Kasumi-1 (cell line): ENCODE results near the gene CFAP77.

Experiments
- DNase-seq, 2 experiments: peaks; one replicate each; lab custom pipeline; 2025; lab: John Stamatoyannopoulos, UW

The CFAP77 gene

DNA sequence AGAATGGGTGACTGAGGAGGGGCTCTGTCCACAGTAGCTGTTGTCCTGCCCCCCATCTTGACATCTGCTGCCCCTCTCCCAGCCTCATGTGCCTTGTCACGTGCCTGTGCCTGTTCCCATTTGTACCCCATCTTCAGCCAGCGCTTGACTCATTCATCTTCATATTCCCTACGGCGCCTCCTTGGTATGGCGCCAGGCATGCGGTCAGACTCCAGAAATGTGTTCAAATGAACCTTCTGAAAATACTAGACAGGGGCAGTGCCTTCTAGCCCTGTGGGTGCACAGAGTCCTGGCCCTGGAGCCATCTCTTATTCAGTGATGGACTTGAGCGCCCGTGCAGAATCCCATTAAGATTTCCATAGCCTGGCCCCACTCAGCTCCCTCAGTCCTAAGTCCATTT lies 46.2 kb downstream of the CFAP77 start:
- no peak for DNase-seq

DNA sequence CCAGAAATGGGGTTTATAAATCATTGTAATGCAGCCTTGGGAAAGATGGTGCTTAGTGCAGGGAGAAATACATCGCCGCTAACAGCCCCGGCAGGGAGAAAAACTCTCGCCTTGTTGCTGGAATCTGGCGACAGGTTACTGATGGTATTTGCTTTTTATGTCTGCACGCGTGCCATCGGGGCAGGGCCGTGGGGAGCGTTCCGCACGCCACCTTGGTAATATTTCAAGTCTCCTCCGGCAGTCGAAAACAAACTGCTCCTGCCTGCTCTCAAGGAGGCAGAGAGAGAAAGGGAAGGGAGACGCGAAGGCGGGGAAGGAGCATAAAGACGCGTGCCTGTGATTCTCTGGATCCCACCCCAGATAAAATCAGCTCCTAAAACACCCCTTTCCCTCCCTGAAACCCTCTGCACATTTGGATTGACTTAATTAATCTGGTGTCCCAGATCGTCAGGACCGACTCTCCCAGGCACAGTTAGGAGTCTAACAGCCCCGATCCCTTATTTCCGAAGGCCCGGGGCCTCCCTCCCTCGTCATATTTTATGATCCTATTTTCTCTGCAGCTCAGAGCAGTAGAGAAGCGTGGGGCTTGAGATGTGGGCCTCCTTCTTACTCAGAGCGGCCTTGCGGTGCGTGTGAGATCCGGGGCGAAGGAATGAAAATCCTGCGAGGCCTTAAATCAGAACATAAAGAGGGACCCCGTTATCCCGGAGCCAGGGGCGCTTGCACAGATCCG lies 47.7 kb downstream of the CFAP77 start:
- DNase-seq, result no peak

DNA sequence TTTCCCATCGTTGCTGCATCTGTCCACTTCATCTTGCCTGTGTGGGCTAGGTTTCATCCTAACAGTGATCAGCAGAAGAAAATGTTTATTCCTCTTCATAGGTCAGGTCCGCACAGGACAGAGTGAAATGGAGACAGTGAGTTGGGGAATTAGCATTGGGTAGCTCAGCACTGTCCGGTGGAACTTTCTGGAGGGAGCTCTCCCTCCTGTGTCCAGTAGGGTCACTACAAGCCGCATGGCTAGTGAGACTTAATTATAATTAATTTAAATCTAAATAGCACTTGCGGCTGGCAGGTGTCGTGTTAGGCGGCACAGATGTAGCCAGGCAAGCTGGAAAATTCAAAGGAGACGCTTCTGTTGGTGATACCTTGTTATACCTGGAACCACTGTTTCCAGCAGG lies 48.4 kb downstream of the CFAP77 start:
- no peak for DNase-seq

GRCh38 chr9:132459661-132460060 lies 49.6 kb downstream of the CFAP77 start:
- no peak for DNase-seq

- no peak for DNase-seq
Observed at GRCh38 chr9:132460240-132460639, 50.2 kb downstream of the CFAP77 start.

DNA sequence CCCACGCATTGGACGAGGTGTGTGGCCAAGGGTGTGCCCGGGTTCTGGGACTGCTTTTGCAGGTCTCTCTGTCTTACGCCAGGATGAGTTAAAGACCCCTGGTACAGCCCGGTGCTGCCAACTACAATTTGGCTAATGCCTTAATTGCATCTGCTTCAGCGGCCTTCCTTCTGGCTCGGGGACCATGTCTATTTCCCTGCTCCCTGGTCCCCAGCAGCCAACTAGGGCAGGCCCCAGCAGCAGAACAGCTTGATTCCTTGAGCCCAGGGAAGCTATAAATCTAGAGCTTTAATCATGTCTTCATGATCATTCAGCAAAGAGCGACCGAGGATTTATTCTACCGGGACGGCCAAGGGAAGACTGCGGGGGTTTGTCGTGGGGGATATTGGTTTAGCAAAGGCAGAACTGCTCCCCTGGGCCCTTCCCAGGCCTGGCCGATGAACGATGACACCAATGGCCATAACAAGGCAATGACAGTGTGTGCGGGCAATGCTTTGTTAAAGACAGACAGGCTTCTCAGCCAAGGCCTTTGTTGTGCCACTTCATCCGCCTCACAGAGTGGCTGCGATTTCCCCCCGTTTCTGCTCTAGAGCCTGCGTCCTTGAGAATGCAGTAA lies 51.4 kb downstream of the CFAP77 start:
- no peak for DNase-seq

DNA sequence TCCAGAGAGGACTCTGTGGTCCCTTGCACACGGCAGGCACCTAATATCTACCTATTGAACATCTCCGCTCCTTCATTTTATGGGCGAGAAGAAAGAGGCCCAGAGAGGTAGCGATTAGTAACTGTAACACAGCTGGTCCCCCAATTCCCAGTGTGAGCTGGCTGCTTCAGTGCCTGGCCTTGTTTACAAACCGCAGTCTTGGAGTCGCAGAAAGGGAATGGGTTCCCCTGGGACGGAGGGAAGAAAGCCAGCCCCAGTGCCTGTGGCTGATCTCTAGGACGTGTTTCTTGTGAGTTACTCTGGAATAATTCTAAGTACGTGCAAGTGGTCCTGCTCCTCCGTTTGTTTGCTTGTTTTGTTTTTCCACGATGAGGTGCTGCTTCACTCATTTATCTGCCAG lies 52.0 kb downstream of the CFAP77 start:
- no peak for DNase-seq

GRCh38 chr9:132464547-132464946 lies 54.5 kb downstream of the CFAP77 start:
- DNase-seq, result no peak

- no peak for DNase-seq
Observed at GRCh38 chr9:132465131-132465635, 55.2 kb downstream of the CFAP77 start.

DNA sequence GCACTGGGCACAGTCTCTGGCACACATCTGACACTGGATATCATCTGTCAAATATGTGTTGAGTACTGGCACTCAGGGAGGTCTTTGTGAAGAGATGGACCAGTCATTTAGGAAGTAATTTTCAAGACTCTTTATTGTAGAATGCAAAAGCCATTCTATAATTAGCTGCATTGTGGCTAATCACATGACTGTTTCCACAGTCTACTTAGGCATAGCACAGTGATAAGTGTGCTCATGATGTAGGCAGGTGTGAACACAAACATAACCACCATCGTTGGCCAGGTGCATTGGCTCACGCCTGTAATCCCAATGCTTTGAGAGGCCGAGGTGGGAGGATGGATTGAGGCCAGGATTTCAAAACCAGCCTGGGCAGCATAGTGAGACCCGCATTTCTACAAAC lies 62.2 kb downstream of the CFAP77 start:
- no peak for DNase-seq

DNA sequence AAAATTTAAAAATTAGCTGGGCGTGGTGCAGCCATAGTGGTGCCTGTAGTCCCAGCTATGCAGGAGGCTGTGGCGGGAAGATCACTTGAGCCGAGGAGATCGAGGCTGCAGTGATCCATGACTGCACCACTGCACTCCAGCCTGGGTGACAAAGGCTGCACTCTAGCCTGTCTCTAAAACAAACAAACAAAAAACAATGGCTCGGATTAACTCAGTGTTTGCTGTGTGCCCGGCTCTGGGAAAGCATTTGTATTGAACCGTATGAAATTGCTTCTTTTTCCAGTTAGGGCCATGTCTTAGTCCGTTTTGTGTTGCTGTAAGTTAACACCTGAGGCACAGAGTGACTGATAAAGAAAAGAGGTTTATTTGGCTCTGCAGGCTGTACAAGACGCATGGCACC lies 62.6 kb downstream of the CFAP77 start:
- DNase-seq, result no peak

GRCh38 chr9:132474253-132474652 lies 64.2 kb downstream of the CFAP77 start:
- no peak for DNase-seq

DNA sequence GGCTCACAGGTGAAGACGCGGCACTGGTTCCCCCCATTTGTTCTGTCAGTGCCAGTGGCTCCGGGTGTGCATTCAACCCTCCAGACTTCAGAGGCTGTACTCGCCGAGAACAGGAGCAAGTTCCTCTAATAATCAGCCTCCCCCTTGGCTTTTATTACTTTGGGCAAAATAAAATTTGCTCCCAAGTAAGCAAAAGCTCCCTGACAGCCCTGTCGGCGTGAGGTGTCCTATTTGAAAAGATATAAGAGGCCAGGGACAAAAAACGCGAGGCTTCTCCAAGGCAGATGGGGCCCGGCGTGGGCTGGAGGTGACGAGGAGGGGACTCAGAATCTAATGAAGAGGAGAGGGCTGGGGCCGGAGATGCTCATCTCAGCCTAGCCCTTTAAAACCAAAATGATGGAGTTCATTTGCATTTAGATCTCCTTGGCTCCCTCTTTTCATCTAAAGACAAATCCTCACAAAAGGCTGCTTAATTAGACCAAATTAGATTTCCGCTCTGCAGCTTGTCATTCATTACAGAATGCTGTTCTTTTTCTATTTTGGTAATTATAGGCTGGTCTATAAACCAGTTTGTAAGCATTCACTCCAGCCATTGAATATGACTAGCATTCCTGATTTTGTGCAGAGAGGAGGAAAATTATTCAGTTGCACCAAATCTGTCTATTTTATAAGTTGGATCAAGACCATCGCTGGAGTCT lies 68.5 kb downstream of the CFAP77 start:
- no peak for DNase-seq

DNA sequence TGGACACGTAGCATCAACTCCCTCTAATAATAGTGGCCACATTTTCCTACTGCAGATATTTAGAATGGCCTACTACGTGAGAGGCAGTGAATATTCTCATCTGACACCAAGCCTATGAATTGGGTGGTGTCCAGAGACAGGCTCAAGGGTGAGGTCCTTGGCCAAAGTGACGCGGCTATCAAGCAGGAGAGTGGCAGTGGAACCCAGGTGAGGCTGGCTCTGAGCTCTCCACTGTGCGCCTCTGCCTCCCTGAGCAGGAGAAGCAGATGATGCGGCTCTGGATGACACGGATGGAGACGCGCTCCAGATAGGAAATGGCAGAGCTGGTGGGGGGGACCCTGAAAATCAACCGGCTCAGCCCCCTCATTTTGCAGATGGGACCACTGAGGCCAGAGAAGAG lies 69.7 kb downstream of the CFAP77 start:
- DNase-seq, result no peak

DNA sequence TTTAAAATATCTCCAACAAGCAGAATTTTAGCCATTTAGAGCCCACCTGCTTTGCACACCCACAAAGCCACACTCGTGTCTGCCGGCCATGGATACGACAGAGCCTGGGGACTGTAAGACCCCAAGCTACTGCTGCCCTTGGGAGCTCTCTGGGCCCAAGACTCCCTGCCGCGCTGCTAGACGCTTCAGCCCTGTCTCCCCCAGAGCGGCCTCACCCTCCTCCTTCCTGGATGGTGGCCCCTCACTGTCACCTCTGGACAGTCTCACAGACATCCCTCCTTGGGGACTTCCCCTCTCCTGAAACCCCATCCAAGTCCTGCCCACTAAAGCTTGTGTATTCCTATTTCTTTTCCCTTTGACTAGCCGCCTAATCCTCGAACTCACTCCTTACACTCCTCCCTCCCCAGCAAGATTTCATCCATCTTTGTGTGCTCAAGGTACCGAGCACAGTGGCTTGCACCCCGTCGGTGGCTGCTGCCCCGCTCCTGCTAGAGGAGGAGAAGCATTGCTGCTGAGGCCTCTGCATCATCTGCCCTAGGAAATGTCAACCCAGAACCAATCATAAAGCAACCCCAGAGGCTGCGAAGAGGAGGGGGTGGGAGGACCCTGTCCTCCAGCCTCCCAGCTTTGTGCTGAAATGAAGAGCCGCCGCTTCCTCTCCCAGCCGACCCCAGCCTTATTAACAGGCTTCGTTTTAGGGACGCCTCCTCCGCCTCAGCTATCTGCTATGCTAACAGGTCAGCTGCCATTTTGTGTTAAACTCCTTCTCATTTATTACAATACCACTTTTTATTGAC lies 71.2 kb downstream of the CFAP77 start:
- no peak for DNase-seq

DNA sequence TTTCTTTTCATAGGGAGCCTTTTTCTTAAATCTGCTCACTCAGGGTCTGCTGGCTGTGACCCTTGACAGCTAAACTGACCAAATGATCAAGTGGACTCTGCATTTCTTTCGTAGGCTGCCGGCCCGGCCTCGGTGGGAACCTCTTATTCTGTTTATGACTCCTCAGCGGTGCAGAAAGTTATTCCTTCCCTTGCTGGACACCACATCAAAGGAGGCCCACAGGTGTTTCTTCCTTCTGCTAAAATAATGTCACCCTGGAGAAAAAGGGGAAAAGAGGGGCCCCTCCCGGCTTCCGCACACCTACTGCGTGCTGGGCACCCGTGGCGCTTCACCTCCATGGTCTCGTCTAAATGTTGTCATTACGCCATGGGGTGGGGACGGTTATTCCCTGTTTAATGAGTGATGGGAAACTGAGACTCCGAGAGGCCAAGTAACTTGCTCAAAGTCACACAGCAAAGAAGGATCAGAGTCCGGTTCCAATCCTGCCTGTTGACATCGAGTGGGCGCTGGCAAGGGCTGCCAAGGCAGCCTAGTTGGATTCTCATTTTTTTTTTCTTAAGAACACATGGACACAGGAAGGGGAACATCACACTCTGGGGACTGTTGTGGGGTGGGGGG lies 72.3 kb downstream of the CFAP77 start:
- no peak for DNase-seq

DNA sequence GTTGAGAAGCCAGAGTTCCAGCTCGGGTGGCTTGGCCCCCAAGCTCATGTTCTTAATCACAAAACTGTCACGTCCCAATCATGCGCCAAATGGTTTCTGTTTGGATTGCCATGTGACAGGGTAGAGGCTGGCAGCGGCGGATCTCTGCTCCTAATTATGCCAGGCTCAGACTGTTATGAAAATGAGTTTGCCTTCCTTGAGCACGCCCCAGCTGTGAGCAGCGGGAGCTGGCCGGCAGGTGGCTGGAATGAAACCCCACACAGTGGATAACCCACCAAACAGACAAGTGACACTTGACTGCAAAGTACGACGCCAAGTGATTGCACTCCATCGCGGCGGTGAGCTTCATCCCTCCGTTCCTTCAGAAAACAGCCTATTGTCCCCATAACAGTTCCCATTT lies 75.4 kb downstream of the CFAP77 start:
- no peak for DNase-seq

- DNase-seq, result no peak
Observed at GRCh38 chr9:132486706-132487350, 76.8 kb downstream of the CFAP77 start.

DNA sequence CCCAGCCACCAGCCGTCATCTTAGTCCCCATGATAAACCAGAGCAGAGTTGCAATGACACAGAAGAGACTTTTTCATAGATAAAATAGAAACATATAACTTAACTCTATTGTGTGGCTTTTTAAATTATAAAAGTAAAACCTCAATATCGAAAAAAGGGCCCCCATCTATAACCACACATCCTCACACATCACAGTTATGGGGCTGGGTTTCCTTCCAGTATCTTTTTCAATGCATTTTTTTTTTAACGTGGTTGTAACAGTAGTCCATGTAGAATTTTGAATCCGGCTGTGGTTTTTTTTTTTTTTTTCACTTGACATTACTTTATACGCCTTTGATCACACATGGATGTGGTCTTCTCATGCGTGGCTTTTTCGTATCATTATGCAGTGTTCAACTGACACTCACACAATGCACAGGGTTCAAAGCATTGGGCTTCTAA lies 77.4 kb downstream of the CFAP77 start:
- DNase-seq, result no peak

DNA sequence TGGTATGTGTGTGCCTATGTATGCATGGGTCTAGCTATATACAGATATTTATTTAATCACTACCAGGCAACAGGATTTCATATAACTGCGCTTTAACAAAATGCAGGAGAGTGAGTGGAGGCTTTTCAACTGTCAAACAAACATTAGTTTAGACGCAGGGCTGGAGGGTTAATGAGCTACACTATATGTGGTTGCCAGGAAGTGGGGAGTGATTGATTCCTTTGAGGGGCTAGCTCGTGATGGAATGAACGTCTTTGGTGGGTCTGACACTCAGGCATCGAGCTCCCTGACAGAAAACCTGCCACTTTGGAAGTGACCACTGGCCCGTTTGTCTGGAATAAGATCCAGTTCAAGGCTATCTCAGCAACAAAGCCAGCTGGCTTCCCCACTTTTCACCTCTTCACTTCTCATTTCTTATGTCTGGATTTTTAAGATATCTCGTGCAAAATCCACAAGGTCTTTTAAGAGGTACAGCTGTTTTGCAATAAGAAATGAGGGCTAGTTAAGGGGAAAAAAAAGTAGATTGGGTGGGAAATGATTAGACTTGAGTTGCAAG lies 78.0 kb downstream of the CFAP77 start:
- no peak for DNase-seq

DNA sequence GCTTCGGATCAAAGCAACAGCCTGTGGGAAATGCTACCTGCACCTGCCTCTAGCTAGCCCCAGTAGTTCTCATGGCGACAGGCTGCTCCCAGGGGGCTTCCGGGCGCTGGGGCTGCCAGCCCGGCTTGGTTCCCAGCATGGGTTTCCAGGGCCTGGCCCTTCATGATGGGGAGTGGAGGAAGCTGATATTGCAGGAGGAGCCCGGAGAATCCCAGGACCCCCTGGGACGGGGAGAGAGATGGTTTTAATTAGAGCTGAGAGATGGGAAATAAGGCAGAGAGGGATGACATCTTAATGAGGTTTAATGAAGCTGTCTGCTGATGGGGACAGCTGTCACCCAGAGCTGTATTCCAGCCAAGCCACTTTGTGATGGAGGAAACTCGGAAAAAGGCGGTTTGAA lies 78.6 kb downstream of the CFAP77 start:
- no peak for DNase-seq
